ENCODE measurements around the gene TRIOBP. TPM values are rescaled to one million over a fixed set of nuclear protein-coding genes. Genes with fewer than 3 reads are reported as not detected.

The TRIOBP gene
- total and polyA plus RNA-seq, 12 donors, result 34.7 to 115 (median 82.4) TPM

GRCh38 chr22:37732699-37733607 is 36.1 kb downstream of the TRIOBP start:
- Histone ChIP-seq H3K4me1 (peaks cover 0 to 33% (median 5%) of the 10 kb centered on the region in 9 donors), H3K4me3 (no peak overlapping the region), H3K27ac (no peak overlapping the region), H3K27me3 (no peaks in the 10 kb centered on the region), H3K9me3 (no peaks in the 10 kb centered on the region), H3K36me3 (no peaks in the 10 kb centered on the region)
- 82 to 85% methylated on average over 19 of the region's 19 CpGs for WGBS, 2 donors
- TF ChIP-seq CTCF (IDR thresholded peaks at IDR 0.05), result no peak
- ATAC-seq (no peak), DNase-seq (no peak)
- intact Hi-C loops (cut with DNase I), result no loop called here

GRCh38 chr22:37733625-37734401 is 37.0 kb downstream of the TRIOBP start:
- no peak for DNase-seq
- 91 to 92% methylated on average over 11 of the region's 11 CpGs for WGBS, 2 donors
- no peak for ATAC-seq
- Histone ChIP-seq H3K27me3 (no peaks in the 10 kb centered on the region), H3K4me3 (no peak overlapping the region), H3K9me3 (no peaks in the 10 kb centered on the region), H3K4me1 (peaks cover 0 to 29% (median 0%) of the 10 kb centered on the region in 9 donors), H3K36me3 (no peaks in the 10 kb centered on the region), H3K27ac (peak overlapping the region in 1 of 10 donors; percentile 15)
- TF ChIP-seq CTCF (IDR thresholded peaks at IDR 0.05), result no peak
- intact Hi-C loops (cut with DNase I), result no loop called here

GRCh38 chr22:37734402-37734700 is 37.5 kb downstream of the TRIOBP start:
- ATAC-seq (no peak), DNase-seq (no peak)
- no peaks in the 10 kb centered on the region for H3K9me3 ChIP-seq
- H3K27me3 ChIP-seq, result no peaks in the 10 kb centered on the region
- no peaks in the 10 kb centered on the region for H3K36me3 ChIP-seq
- H3K4me3 ChIP-seq, result no peak overlapping the region
- no peak for TF ChIP-seq CTCF (IDR thresholded peaks at IDR 0.05)
- peaks cover 0 to 31% (median 2%) of the 10 kb centered on the region in 9 donors for H3K4me1 ChIP-seq
- WGBS, 2 donors, result 86 to 90% methylated on average over 6 of the region's 6 CpGs
- intact Hi-C loops (cut with DNase I), result no loop called here
- H3K27ac ChIP-seq, result peak overlapping the region in 1 of 10 donors; percentile 15

- intact Hi-C loops (cut with DNase I), result no loop called here
- peak overlapping the region in 1 of 10 donors; percentile 15 for H3K27ac ChIP-seq
- peak in 8 of 9 donors; percentile 27 to 52 (median 45) for TF ChIP-seq CTCF (IDR thresholded peaks at IDR 0.05)
- WGBS, 2 donors, result 61 to 65% methylated on average over 16 of the region's 16 CpGs
- H3K27me3 ChIP-seq, result no peaks in the 10 kb centered on the region
- ATAC-seq, result peak in 6 of 8 donors; percentile 18 to 48 (median 36)
- DNase-seq, result peak in 1 of 2 donors; percentile 57
- no peaks in the 10 kb centered on the region for H3K9me3 ChIP-seq
- H3K4me1 ChIP-seq, result peaks cover 0 to 36% (median 8%) of the 10 kb centered on the region in 9 donors
- H3K36me3 ChIP-seq, result no peaks in the 10 kb centered on the region
- no peak overlapping the region for H3K4me3 ChIP-seq
Observed at GRCh38 chr22:37734964-37735451, 38.2 kb downstream of the TRIOBP start.
